HG02571 (cell line): ENCODE measurements around the gene ULK4.
"Not testable (repeated sequence)": the region's sequence is repeated elsewhere in the genome, so short reads cannot be mapped to it uniquely, and the experiment has no call there.

ENCODE experiments used
- ATAC-seq: cut with Tn5 transposase; IDR thresholded peaks from one replicate; pipeline ENCODE4 v1.9.1; 2021; ENCODE audit warnings: mild to moderate bottlenecking, moderate library complexity; ENCODE audit not compliant: unreplicated experiment

The ULK4 gene

DNA sequence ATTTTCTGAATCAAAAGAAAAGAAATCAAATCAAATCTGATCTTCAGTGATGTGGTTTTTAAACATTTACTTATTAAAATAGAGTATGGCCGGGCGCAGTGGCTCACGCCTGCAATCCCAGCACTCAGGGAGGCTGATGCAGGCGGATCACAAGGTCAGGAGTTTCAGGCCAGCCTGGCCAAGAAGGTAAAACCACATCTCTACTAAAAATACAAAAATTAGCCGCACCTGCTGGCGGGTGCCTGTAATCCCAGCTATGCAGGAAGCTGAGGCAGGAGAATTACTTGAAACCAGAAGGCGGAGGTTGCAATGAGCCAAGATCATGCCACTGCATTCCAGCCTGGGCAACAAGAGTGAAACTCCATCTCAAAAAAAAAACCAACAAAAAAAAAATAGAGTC is 169.1 kb downstream of the ULK4 start:
- ATAC-seq, result no peak

DNA sequence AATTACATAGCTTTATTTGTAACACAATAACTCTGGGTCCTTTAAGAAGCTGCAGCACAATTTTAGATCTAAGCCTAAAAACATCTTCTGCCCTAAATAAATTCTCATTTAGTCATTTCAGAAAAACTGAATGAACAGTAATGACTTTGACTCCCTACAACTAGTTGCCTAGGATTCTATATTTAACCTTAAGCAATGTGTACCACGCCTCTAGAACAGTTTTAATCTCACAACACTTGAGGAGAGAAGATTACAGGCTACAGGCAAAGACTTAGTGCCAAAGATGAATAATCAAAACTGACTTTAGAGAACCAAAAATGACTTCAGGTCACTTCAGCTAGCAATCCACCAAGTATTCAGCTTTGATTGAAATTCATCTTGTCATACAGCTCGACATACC is 192.8 kb downstream of the ULK4 start:
- no peak for ATAC-seq

DNA sequence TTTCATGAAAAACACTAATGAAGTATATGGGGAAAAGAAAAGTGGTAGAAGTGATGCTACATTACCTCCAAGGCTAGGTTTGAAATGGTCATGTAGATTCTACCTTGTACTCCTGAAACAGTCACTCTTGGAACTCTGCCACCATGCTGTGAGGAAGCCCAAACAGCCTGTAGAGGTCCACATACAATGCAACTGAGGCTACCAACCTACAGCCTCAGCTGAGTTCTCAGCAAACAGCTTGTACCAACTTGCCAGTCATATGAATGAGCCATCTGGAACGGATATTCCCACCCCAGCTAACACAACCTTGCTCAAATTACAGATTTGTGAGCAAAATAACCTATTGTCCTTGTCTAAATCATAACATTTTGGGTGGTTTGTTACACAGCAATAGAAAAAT is 193.5 kb downstream of the ULK4 start:
- ATAC-seq, result no peak

DNA sequence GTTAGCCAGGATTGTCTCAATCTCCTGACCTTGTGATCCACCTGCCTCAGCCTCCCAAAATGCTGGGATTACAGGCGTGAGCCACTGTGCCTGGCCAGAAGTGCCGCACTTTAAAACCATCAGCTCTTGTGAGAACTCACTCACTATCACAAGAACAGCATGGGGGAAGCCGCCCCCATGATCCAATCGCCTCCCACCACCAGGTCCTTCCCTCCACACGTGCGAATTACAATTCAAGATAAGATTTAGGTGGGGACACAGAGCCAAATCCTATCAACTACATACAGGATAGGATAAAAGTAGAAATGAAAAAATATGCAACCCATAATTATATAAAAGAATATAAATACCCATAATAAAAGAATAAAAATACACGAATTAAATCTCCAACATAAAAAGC is 199.0 kb downstream of the ULK4 start:
- not testable (repeated sequence) for ATAC-seq

DNA sequence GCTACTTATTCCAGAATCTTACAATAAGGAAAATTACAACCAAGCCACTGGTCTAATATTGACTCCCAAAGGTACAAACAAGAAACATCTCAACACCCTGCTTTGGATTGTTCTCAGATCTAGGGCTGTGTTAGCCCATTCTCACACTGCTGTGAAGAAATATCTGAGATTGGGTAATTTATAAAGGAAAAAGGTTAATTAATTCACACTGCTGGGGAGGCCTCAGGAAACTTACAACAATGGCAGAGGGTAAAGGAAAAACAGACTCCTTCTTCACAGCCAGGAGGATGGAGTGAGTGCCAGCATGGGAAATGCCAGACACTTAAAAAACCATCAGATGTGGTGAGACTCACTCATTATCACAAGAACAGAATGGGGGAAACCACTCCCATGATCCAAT is 208.3 kb downstream of the ULK4 start:
- ATAC-seq, result no peak

DNA sequence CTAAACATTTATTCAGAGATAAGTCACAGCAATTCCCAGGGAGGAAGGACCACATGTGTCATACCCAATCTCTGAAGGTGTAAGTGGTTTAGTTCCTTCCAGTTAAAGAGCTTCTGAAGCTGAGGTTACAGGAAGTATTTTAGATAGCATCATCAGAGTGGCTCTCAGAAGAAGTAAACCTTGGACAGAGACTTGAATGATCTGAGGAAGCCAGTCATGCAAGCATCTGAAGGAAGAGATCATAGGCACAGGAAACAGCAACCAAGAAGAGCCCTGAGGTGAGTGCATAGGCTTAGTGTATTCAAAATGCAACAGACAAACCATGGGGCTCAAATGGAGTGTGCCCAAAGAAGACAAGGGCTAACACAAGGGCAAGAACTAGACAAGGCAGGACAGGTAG is 210.3 kb downstream of the ULK4 start:
- no peak for ATAC-seq

DNA sequence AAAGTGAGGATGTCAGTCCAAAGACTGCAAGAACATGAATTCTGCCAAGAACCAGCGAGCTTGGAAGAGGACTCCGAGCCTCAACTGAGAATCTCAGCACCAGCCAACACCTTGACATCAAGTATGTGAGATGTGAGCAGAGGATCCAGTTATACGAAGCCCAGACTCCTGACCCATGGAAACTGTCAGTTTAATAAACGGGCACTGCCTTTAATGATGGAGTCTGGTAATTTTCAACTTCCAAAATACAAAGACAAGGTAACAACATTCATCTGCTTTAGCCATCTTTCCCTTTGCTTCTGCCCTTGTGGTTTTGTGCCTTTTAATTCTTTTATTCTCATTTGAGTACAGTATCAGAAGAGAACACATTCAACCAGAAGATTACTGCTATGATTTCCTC is 211.9 kb downstream of the ULK4 start:
- ATAC-seq, result no peak

DNA sequence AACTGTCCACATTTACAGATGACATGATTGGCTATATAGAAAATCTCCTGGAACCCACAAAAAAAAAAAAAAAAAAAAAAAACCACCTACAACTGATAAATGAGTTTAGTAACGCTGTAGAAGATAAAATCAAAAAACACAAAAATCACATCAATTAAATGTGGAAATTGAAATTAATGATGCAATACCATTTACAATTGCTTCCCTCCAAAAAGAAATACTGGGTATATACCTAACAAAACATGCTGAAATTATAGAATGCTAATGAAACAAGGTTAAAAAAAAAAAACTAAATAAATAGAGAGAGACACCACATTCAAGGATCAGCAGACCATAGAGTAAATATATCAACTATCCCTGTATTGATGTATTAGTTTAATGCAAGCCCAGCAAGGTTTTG is 215.7 kb downstream of the ULK4 start:
- no peak for ATAC-seq

DNA sequence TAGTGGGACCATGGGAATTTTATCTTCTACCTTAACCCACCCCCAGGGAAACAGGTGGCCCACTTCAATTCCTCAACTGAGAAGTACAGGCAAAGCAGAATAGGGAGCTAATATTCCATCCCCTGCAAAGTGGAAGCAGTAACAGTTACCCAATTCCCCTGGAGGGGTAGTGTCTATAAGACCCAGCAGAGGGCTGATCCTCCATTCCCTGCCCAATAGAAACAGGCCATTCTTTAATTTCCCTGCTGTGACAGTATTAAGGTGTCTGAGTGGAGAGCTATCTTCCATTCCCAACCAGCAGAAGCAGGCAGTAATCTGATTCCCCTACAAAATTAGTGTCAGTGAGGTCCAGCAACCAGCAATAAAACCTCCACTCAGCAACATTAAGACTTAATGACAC is 219.8 kb downstream of the ULK4 start:
- ATAC-seq, result no peak

DNA sequence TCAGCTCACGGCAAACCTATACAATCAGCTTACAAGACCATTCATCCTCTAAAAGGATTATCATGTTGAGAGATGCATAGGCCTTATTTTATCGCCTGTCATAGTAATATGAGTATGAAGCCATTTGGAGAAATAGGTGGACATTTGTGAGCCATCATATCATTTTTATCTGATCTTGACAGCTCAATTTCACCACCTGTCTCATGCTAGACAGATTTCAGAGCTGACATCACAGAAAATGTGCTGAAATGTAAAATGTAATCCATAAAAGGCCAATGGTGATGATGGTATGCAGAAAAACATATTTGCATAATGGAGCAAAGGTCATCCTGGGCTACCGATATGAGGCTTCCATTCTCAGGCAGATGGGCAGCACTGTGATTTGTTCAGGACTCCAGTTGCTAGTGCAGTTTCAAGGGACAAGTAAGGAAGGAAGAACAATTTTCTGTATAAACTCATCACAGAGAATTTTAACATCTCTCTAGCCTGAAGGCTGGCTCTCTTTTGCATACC is 221.5 kb downstream of the ULK4 start:
- ATAC-seq, result no peak

DNA sequence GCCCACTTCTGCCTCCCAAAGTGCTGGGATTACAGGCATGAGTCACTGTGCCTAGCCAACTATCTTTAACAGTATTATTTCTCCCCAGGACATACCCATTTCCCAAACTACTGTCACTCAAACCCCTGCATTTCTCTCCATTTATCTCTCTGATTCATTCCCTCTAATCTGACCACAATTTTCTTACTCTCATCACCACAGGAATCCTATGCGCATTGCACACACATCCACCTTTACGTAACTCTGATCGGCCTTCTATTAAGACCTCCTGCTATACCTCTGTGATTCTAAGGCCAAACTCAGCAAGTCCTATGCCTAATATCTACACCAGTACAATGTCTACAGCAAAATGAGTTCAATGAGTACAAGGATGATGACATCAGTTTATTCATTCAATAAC is 235.0 kb downstream of the ULK4 start:
- ATAC-seq, result no peak

DNA sequence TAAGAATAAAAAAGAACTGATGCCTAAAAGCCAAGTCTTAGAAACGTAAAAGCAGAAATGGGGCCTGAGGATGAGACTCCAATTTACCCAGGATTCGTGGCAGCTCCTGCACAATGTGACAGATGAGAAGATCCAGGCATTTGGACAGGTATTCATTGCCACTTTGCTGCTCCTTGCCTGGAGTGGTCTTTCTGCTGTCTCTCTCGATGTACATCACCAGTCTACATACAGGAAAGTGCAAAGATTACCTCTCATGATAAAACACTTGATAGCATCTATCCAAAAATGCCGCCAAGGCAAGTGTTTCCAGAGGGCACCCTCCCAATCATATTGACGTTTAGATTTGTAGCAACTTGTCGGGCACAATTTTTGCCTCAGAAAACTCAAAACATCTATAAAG is 244.3 kb downstream of the ULK4 start:
- no peak for ATAC-seq

DNA sequence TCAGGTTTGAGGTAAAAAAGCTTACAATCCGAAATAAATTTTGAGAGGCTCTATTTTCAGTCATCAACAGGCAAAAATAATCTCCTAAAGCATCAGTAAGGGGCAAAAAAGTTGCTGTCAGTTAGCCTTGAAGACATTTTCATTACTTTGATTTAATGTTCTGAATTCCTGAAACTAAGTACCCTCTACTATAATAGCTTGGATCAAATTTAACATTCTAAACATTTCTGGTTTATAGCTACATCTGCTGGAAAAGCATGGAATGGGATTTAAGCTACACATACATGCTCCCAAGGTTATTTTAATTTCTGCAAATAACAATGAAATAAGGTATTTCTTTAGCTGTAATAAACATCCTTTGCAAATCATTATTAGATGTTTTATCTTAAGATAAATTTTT is 245.4 kb downstream of the ULK4 start:
- ATAC-seq, result no peak

DNA sequence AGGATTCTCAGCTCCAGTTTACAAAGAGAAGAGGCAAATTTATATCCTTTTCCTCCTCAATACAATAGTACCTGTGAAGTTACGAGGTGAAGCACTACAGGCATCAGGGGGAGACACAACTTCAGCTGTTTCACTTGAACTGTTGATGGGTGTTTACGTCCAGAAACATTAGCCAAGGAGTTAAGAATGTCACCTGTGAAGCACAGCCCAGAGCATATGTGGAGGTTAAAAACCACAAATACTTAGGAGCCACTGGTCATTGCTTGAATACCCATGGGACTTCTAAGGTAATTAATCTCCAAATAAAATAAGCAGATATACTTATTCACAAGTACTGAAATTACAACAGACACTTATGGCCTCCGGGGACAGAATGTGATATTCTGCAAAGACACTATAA is 246.5 kb downstream of the ULK4 start:
- ATAC-seq, result no peak

DNA sequence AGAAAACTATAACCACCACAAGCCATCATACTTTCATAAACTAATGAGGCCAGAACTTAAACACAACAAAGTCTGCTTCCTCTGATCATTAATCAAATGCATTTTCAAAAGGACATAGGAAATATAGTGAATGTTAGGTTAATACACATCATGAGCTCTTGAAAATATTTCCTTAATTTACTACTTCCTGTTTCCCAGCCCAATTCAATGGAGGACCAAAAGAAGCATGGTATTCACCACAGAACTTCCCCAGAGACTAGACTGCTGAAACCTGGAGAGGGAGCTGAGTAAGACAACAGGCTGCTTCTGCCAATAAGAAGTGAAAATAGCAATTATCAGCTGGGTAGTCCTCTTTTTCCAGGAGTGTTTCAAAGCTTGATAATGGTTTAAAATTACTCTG is 250.3 kb downstream of the ULK4 start:
- ATAC-seq, result no peak

DNA sequence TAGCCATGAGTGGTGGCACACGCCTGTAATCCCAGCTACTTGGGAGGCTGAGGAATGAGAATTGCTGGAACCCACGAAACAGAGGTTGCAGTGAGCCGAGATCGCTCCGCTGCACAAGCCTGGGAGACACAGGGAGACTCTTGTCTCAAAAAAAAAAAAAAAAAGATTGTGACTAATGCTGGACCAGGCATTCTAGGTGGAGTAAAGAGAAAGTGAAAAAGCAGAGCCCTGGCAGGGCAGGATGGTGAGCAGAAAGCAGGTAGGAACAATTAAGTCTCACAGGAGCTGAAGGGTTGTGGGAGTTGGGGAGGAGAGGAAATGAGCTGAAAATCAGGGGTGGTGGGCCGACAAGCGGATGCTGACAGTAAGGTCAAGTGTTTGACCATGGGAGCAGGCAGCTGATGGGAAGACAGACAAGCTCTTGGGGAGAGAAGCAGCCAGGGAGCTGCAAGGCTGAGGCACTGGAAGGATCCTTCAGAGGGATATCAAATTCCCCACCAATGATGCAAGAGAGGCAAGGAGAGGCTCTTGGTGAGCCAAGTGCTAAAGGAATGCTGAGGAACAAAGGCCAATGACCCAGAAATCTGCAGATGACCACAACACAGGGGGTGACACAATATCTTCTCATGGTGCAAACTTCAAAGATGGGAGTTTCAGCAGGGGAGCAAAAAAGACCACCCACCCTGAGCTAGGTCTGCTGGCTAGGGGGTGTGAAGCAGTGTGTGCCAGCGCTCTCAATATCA is 251.1 kb downstream of the ULK4 start:
- ATAC-seq, result no peak

DNA sequence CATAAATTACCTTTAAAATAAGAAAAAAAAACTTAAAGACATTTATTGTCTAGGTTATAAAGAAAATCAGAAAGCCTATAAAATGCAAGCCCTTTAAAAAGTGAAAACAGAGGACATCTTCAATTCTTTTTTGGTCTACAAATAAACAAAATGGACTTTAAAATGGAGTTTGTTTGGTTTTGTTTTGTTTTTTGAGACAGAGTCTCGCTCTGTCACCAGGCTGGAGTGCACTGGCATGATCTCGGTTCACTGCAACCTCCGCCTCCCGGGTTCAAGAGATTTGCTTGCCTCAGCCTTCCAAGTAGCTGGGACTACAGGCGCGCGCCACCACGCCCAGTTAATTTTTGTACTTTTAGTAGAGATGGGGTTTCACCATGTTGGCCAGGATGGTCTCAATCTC is 252.7 kb downstream of the ULK4 start:
- not testable (repeated sequence) for ATAC-seq

DNA sequence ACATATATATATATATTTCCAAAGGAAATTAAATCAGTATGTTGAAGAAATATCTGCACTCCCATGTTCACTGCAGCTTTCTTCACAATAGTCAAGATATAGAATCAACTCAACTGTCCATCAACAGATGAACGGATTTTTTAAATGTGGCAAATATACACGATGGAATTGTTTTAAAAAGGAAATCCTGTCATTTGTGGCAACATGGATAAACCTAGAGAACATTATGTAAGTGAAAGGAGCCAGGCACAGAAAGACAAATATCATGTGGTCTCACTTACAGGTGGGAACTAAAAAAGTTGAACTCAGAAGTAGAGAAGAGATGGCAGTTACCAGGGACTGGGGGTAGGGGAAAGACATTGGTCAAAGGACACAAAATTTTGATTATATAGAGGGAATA is 253.7 kb downstream of the ULK4 start:
- ATAC-seq, result no peak

DNA sequence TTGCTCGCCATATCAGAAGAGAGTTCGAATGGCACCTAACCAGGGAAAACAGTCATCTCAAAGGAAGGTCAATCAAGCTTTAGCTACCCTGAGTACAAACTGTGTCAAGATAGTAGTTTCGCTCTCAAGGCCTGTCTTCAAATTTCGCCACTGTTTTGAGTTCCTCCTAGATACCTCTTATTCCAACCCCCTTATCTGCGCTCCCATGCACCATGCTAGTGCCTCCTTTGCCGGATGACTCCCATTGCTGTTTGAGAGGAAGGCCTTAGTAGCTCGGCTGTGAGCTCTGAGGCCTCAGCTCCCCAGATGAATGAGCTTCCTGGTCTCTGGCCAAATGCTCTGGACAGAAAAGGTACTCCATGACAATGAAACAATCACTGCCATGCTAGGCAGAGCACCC is 256.0 kb downstream of the ULK4 start:
- ATAC-seq, result no peak

DNA sequence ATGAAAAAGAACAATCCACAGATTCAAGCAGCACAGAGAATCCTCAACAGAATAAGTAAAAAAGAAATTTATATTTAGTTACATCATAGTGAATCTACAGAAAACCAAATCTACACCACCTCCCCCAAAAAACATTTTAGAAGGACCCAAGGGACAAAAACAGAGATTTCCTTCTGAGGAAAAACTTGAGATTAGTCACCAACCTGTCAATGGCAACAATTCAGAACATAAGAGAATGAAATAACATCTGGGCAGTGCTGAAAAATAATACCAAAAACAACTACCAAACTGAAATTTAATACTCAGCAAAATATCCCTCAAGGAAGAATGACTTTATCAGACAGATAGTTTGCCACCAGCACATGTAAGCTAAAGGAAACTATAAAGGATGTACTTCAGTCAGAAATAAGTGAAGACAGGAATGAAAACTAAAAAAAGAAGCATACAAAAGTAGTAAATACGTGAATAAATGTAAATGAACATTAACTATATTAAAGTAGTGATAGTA is 260.7 kb downstream of the ULK4 start:
- no peak for ATAC-seq

DNA sequence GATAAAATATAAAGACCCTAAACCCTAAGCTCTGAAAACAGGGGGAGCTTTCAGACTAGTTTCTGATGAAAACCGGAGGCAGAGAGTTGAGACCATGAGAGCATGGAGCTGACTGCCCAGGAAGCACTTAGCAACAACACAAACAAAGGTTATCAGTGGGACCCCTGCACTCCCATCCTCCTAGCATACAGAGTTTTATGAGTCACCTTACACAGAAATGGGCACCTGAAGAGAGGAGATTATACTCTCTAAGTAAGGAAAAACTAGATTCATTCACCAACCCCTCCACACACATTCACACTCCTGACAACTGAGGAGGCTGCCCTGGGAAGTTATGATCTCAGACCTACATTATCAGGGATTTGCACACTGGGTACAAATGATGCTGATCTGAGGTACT is 261.7 kb downstream of the ULK4 start:
- ATAC-seq, result no peak

DNA sequence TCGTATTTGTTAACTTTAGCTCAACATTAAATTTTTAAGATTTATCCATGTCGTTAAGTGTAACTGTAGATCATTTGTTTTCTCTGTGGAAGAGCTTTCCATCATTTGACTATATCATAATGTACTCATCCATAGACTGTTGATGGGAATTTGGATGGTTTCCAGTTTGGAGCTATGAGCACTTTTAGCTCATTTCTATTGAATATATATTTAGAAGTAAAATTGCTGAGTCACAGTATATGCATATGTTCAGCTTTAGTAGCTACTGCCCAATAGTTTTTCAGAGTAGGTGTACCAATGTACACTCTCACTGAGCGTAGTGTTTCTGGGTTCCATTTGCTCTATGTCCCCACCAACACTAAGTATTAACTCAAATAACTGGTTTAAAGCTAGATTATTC is 263.0 kb downstream of the ULK4 start:
- ATAC-seq, result no peak

DNA sequence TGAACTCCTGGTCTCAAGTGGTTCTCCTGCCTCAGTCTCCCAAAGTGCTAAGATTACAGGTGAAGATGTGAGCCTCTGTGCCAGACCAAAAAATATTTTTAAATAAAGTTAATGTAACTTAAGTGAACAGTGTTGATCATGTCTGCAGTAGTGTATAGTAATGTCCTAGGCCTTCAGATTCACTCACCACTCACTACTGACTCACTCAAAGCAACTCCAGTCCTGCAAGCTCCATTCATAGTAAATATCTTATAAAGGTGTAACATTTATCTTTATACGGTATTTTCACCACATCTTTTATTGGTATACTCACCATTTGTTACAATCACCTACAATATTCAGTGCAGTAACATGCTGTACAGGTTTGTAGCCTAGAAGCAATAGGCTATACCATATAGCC is 264.2 kb downstream of the ULK4 start:
- ATAC-seq, result no peak
